GM19372 (cell line): Measurements from ENCODE around the gene OBSCN.

Experiments
- ATAC-seq: cut with Tn5 transposase; IDR thresholded peaks from one replicate; pipeline ENCODE4 v1.9.1; 2021; ENCODE audit warnings: mild to moderate bottlenecking, low read depth, moderate library complexity; ENCODE audit not compliant: unreplicated experiment

The OBSCN gene

DNA sequence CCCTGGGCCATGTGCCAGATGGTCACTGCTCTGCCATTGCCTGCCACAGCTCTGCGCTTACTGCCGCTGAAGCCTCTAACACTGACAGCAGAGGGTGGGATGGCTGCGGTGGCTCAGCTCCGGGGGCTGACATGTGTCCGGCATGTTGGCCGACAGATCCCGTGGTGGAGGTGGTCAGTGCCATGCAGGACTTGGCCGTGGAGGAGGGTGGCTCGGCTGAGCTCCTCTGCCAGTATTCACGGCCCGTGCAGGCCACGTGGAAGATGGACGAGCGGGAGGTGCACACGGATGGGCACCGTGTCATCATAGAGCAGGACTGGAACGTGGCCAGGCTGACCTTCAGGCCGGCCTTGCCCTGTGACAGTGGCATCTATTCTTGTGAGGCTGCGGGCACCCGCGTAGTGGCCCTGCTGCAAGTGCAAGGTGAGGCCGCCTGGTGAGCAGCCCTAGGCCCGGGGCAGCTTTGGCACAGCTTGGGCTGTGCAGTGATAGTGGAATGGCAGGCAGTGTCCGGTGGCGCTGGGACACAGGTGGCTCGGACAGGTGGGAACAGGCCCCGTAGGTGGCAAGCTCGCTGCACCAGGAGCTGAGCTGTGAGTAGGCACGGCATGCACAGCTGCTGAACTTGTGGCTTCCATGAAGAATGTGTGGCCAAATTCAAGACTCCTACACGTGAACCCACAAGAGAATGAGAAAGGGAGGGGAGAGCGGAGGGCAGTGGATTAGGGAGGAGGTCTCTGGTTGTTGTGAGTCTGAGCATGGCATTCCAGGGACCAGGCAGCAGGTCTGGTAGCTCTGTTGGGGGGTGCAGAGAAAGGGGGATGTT, 107.0 kb downstream of the OBSCN start:
- ATAC-seq: no peak

DNA sequence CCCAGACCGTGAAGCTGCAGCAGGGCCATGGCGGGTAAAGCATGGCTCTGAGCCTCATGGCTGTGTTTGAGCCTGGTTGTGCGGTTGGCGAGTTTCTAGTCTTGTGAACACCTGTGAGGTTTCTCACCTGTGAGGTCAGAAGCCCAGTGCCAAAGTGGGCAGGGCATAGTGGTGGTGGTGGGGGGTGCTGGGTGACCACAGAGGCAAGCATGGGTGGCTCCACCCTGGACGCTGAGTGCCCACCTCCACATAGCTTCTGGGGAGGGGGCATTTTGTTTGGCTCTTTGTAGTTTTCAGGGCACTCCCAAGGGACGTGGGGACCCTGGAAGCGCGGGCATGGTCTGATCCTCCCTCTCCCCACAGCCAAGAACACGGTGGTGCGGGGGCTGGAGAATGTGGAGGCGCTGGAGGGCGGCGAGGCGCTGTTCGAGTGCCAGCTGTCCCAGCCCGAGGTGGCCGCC, 107.7 kb downstream of the OBSCN start:
- ATAC-seq: no peak

DNA sequence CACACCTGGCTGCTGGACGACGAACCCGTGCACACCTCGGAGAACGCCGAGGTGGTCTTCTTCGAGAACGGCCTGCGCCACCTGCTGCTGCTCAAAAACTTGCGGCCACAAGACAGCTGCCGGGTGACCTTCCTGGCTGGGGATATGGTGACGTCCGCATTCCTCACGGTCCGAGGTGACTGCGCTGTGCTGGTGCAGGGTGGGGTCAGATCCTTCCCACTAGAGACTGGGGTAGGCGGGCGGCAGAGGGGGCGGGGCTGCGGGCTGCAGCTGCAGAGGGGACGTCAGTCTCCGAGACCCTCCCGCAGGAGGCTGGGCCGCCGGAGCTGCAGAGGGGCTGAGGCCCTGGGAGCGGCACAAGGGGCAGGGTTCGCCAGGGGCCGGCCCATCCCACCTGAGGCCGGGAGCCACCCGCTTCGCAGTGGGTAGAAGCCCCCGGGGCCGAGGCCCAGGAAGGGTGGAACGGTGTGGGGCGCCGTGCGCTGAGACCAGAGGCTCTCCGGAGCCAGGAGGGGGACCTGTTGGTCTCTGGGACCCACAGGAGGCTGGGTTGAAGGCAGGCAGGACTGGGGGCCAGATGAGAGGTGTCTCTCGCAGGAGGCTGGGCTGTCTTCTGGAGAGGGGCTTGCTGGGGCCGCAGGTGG, 108.2 kb downstream of the OBSCN start:
- no peak for ATAC-seq

DNA sequence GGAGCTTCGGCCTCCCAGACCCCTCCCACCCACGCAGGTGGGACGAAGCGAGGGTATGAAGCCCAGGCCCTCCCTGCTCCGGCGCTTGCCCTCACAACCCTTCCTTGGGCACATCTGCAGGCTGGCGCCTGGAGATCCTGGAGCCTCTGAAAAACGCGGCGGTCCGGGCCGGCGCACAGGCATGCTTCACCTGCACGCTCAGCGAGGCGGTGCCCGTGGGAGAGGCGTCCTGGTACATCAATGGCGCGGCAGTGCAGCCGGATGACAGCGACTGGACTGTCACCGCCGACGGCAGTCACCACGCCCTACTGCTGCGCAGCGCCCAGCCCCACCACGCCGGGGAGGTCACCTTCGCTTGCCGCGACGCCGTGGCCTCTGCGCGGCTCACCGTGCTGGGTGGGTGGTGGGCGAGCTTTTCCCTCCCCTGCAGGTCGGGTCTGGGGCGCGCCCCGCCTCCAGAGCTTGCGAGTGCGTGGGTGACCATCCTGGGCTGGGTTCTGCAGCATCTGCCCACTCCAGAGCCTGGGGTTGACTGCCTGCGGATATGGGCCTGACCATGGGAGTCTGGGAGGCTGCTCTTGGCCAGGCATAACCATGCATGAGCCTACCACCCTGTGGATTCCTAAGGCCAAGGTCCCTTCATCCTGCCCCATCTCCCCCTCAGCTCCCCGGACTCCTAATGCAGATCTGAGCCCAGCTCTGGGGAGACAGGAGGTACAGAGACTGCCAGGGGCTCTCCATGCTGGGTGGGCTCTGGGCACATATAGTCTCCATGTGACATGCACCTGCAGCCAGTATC, 108.9 kb downstream of the OBSCN start:
- no peak for ATAC-seq

DNA sequence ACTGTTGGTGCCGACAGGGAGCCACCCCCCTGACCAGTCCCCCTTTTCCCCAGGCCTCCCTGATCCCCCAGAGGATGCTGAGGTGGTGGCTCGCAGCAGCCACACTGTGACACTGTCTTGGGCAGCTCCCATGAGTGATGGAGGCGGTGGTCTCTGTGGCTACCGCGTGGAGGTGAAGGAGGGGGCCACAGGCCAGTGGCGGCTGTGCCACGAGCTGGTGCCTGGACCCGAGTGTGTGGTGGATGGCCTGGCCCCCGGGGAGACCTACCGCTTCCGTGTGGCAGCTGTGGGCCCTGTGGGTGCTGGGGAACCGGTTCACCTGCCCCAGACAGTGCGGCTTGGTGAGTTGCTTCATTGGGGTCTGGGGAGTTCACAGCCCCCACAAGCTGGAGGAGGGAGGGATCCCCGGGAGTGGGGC, 109.6 kb downstream of the OBSCN start:
- ATAC-seq: no peak

DNA sequence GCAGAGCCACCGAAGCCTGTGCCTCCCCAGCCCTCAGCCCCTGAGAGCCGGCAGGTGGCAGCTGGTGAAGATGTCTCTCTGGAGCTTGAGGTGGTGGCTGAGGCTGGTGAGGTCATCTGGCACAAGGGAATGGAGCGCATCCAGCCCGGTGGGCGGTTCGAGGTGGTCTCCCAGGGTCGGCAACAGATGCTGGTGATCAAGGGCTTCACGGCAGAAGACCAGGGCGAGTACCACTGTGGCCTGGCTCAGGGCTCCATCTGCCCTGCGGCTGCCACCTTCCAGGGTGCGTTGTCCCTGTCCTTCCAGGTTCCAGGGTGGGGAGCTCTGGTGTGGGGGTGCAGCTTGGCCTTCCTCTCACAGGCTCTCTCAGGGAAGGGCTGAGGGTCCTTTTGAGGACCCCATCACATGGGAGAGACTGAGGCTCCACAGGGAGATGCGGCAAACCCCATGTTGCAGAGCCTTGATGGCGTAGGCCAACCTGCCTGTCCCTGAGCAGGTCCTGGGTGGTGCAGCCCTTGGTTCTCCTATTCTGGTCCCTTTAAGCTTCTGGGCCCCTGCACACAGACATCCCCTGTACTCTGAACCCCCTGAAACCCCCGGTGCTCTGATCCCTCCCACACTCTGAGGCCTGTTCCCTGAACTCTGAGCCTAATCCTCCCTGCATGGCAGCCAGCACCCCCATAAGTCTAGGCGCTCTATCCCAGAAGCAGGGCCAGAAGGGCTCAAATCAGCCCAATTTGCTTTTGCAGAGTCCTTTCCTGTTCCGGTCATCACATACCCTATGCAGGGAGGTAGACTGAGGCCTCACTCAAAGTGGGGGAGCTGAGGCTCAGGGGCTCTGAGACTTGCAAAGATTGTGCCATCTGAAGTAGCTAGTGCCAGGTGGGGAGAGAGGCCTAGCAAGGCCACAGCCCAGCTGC, 110.3 kb downstream of the OBSCN start:
- no peak for ATAC-seq

DNA sequence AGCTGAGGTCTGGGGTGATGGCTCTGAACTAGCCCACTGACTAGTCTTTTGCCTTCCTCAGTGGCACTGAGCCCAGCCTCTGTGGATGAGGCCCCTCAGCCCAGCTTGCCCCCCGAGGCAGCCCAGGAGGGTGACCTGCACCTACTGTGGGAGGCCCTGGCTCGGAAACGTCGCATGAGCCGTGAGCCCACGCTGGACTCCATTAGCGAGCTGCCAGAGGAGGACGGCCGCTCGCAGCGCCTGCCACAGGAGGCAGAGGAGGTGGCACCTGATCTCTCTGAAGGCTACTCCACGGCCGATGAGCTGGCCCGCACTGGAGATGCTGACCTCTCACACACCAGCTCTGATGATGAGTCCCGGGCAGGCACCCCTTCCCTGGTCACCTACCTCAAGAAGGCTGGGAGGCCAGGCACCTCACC, 111.0 kb downstream of the OBSCN start:
- ATAC-seq: no peak

DNA sequence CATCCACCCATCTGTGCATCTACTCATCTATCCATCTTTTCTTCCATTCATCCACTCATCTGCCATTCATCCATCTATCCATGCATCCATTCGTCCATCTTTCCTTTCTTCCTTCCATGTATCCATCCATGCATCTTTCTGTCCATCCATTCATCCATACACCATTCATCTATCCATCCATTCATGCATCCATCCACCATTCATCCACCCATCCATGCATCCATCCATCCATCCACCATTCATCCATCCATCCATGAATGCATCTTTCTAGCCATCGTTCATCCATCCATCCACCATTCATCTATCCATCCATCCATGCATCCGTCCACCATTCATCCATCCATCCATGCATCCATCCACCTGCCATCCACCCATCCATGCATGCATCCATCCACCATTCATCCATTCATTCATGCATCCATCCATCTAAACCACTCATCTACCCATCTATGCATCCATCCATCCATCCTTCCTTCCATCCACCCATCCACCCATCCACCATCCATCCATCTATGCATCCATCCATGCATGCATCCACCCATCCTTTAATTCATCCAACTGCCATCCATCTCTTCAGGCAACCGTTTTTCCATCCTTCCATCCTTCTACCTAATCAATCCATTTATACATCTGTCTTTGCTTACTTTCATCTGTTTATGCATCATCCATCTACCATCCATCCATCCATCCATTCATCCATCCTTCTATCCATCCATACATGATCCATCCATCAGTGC, 111.7 kb downstream of the OBSCN start:
- no peak for ATAC-seq

DNA sequence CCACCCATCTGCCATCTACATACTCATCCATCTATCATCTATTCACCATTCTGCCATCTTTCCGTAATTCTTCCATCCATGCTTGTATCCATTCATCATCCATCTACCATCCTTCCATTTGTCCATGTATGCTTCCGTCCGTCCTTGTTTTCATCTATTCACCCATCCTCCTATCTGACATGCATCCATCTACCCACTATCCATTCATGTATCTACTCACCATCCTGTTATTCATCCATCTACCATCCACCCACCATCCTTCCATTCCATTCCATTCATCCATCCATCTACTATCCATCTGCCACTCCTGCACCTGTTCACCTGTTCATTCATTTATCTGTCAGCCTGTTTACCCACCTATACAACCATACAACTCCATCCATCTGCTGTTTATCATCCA, 112.5 kb downstream of the OBSCN start:
- no peak for ATAC-seq

DNA sequence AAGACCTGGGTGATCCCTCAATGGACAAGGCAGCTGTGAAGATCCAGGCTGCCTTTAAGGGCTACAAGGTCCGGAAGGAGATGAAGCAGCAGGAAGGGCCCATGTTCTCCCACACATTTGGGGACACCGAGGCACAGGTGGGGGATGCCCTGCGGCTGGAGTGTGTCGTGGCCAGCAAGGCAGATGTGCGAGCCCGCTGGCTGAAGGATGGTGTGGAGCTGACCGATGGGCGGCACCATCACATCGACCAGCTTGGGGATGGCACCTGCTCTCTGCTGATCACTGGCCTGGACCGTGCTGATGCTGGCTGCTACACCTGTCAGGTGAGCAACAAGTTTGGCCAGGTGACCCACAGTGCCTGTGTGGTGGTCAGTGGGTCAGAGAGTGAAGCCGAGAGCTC, 113.6 kb downstream of the OBSCN start:
- ATAC-seq: no peak

DNA sequence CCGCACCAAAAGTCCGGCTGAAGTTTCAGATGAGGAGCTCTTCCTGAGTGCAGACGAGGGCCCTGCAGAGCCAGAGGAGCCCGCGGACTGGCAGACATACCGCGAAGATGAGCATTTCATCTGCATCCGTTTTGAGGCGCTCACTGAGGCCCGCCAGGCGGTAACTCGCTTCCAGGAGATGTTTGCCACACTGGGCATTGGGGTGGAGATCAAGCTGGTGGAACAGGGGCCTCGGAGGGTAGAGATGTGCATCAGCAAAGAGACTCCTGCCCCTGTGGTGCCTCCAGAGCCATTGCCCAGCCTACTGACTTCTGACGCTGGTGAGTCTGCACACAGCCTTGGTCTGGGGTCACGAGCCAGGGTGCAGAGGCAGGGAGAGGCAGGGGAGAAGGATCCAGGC, 114.1 kb downstream of the OBSCN start:
- ATAC-seq: no peak

DNA sequence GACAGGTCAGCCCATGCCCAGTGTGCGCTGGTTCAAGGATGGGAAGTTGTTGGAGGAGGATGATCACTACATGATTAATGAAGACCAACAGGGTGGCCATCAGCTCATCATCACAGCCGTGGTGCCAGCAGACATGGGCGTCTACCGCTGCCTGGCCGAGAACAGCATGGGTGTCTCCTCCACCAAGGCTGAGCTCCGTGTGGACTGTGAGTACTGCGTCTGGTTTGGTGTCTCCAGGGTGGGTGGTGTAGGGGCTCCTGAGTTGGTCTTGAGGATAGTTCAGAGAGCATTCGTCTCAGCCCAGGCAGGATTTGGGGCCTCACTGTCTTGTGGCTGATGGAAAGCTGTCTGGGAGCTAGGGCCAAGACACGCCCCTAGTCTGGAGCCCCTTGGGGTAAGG, 115.6 kb downstream of the OBSCN start:
- ATAC-seq: no peak

DNA sequence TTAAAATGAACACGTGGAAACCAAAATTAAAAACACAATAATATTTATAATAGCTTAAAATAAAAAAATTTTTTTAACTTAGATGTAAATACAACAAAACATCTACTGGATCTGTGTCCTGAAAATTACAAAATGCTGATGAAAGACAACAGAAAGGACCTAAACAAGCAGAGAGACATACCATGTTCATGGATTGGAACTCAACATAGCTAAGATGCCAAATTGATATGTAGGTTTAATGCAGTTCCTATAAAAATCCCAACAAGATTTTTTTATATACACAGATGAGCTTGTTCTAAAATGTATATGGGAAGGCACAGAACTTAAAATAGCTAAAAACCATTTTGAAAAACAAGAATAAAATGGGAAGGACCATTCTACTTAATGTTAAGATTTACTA, 117.4 kb downstream of the OBSCN start:
- ATAC-seq: no peak

DNA sequence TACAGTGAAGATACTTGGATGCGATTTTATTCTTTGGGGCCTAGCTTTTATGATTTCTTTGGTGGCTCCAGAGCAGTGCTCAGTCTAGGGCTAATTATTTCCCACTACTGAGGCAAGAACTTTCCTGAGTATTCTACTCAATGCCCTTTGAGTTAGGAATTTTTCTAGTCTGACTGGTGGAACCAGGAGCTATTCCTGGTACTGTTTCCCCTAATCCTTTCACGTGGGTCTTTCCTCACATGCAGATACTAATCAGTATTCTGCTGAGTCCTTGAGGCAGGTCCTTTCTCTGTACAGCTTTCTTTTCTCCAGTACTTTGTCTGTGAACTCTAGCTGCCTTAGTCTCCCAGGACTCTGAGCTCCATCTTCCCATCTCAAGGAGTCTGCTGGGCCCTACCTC, 122.0 kb downstream of the OBSCN start:
- no peak for ATAC-seq

DNA sequence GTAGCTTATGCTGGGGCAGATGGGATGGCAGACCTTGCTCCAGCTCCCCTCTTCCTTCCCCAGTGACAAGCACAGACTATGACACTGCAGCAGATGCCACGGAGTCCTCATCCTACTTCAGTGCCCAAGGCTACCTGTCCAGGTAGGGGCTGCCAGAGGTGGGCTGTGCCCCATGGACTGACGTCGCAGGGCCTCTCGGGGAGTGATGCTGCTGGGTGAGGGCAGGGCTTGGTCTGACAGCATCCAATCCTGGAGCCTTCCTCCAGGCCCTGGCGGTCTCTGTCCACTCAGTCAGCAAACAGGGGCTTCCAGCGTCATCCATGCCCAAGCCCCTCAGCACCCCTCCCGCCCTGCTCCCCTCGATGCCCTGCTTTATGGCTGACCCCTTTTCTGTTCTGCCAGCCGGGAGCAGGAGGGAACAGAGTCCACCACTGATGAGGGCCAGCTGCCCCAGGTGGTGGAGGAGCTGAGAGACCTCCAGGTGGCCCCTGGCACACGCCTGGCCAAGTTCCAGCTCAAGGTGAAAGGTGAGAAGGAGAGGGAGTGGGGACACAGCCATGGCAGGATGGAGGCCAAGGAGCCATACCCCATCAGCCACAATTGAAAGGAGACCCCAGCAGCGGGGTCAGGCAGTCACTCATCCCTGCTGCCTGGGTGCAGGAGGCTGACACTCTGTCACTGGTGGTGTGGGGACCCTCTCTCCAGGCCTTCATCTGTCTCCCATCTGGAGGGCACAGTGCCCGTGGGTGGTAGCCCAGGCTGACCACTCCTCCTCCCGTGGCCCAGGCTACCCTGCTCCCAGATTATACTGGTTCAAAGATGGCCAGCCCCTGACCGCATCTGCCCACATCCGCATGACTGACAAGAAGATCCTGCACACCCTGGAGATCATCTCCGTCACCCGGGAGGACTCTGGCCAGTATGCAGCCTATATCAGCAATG, 125.2 kb downstream of the OBSCN start:
- ATAC-seq: no peak

DNA sequence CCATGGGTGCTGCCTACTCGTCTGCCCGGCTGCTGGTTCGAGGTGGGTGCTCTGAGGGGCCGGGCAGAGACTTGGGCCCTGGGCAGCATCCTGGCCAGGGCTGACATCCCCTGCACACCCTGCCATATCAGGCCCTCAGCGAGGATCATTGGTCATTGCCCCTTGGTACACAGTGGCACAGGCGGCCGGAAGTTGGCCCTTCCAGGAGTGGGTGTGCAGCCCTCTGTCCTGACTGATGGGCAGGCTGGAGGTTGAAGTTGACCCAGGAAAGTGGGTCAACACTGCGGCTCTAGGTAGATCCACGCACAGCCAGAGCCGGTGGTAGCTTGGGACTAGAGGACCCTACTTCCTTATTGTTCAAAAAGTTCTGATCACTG, 125.9 kb downstream of the OBSCN start:
- no peak for ATAC-seq

DNA sequence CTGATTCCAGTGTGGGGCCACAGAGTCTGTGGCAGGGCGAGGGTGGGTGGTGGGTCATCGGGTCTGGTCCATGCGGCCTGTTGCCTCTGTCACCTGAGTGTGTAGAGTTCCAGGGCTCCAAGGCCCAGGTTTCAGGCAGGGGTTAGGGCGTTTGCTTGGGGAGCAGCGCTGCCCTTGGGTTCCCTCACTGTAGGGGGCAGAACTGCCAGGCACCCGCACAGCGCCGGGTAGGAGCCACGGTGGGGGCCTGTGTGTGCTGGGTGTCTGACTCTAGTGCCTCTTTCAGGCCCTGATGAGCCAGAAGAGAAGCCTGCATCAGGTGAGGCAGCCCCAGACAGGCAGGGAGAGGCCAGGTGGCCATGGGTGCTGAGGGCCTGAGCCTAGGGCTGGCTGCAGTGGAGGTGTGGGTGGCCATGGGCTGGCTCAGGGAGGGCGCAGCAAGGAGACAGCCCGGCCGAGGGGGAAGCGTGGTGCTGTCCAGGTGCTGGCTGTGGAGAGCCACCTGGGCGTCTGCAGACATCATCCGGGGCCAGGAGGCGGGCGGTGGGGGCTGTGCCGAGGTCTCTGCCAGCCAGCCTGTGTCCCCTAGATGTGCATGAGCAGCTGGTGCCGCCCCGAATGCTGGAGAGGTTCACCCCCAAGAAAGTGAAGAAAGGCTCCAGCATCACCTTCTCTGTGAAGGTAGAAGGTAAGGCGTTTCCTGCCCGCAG, 126.5 kb downstream of the OBSCN start:
- ATAC-seq: no peak

DNA sequence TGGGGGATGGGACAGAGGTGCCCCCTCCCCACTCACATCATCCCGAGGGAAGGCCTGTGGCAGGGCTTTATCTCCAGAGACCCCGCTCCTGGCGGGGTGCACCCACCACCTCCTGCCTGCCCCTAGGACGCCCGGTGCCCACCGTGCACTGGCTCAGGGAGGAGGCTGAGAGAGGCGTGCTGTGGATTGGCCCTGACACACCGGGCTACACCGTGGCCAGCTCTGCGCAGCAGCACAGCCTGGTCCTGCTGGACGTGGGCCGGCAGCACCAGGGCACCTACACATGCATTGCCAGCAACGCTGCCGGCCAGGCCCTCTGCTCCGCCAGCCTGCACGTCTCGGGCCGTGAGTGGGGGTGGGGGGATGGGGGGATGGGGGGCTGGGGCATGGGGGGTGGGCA, 127.1 kb downstream of the OBSCN start:
- no peak for ATAC-seq
